ENCODE data around the gene MRPL48.
"Not testable (repeated sequence)": the region's sequence is repeated elsewhere in the genome, so short reads cannot be mapped to it uniquely, and the experiment has no call there.

Gene MRPL48

DNA sequence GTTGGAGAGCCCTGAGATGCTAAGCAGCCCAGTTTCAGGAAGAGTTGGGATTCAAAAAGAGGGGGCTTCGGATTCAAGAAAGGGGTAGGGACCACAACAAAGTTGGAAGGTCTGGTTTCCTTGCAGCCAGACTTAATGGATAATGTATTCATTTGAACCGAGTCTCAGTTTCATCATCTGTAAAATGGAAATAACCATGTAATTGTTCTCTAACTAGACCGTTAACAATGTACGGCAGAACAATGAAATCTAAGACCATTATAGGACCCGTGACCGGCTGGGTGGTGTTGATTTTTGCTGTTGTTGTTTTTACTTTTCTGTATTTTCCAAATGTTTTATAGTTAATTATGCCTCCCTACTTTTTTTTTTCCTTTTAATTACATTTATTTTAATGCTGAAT lies 6.4 kb upstream of the MRPL48 start:
- DNase-seq = no peak

DNA sequence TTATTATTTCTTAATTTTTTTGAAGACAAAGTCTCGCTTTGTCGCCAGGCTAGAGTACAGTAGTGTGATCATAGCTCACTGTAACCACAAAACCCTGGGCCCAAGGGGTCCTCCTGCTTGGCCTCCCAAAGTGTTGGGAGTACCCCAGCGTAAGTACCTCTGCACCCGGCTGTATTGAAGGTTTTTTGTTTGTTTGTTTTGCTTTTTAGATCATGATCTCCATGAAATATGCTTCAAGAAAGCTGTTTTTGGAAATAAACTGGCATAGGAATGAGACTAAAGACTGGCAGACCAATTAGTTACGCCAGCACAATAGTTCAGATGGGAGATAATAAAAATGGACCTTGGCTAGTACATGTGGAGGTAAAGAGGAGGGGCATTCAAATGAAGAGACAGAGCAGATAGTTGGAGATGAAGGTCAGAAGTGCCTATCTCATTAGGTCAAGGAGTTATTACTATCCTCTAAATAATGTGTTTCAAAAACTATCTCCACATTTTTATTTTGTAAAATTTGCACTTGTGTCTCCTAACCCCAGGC lies 4.1 kb upstream of the MRPL48 start:
- DNase-seq = no peak

DNA sequence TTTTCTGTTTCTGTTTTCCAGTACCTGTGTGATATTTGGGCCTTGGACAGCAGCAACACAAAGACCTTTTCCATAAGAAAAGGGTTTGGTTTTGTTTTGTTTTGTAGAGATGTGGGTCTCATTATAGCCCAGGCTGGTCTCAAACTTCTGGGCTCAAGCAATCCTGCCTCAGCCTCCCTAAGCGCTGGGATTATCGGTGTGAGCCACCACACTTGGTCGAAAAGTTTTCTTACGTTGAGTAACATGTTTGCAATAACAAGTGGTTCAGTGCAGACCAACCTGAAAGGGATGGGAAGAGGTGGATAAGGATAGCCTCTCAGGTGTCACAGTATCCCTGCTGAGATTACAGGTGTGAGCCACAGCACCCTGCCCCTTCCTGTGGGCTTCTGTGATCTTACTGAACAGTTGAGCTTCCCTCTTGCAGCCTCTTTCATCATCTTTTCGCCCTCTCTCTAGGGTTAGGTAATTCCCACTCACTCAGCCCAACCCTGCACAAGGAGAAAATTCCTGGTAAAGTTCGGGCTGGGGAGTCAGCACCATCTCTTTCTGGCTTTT lies 3.5 kb upstream of the MRPL48 start:
- peak; percentile 78 for DNase-seq

DNA sequence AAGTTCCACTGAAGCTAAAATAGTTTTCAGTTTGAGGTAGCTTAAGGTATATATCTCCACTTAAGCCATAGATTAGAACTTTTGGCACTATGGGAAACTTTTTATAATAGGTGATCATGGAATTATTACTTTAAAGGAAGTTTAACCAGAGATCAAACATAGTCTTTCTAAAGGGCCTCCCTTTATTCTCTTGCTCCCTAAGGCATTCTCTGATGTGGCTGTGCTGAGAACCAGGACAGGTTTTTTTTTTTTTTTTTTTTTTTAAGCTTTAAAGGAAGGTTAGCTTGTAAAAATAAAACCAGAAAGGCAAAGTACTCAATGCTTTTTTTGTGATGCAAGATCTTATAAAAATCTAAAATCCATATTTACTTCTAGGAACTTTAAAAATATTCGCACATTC lies 2.9 kb upstream of the MRPL48 start:
- DNase-seq = no peak

DNA sequence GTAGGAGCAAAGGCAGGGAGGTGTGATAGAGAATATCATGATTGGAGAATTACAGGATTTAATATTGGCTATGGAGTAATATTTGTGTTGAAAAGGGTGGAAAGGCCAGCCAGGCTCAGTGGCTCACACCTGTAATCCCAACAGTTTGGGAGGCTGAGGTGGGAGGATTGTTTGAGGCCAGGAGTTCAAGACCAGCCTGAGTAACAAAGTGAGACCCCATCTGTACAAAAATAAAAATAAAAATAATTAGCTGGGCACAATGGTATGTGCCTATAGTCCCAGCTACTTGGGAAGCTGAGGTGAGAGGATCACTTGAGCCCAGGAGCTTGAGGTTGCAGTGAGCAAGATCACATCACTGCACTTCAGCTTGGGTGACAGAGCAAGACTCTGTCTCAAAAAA lies 2.2 kb upstream of the MRPL48 start:
- DNase-seq = not testable (repeated sequence)

DNA sequence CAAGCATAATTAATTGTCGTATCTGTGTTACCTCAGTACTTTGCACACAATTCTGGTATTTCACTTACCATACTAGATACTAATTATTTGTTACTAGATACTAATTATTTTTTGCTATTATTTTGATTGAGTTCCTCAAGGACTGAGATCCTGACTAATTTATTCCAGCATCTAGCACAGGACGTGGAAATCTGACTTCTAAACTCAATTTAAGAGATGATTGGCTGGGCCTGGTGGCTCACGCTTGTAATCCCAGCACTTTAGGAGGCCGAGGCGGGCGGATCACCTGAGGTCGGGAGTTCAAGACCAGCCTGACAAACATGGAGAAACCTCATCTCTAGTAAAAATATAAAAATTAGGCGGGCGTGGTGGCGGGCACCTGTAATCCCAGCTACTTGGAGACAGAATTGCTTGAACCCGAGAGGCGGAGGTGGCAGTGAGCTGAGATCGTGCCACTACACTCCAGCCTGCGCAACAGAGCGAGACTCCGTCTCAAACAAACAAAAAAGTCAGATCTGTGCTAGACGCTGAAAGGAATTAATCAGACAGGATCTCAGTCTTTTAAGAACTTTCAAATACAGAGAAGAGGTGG lies 527 bp upstream of the MRPL48 start:
- peak; percentile 51 for DNase-seq

DNA sequence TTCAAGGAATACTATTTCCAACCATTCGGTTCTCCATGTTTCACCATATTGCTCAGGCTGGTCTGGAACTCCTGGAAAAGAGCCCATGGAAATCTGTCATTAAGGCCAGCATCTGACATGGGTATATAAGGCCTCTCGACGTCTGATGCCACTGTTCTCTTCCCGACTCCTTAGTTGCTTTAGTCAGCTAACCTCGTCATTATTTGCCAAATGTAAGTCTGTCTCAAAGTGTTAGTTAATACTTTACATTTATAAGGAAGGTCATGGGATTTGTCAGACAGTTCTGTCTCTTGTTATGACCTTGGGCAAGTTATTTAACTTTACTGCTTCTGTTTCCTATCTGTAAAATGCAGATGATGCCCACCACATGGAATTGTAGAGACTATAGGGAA lies 1.6 kb downstream of the MRPL48 start:
- DNase-seq = peak; percentile 28

DNA sequence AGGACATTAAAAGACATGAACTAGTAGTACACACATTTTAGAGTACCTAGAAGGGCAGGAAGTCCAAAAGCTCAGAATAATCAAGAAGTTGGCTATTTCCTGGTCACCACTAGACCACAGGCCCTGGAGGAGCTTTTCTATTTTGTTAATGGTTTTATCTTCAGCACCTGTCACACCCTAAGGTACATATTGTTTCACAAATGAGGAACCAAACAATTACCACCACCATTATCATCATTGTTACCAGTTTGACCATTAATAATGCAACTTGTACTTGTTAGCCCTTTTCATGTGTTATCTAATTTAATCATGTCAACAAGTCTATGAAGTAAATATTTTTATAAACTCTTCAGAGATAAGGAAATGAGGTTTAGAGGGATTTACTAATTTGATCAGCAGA lies 4.9 kb downstream of the MRPL48 start:
- DNase-seq = no peak

DNA sequence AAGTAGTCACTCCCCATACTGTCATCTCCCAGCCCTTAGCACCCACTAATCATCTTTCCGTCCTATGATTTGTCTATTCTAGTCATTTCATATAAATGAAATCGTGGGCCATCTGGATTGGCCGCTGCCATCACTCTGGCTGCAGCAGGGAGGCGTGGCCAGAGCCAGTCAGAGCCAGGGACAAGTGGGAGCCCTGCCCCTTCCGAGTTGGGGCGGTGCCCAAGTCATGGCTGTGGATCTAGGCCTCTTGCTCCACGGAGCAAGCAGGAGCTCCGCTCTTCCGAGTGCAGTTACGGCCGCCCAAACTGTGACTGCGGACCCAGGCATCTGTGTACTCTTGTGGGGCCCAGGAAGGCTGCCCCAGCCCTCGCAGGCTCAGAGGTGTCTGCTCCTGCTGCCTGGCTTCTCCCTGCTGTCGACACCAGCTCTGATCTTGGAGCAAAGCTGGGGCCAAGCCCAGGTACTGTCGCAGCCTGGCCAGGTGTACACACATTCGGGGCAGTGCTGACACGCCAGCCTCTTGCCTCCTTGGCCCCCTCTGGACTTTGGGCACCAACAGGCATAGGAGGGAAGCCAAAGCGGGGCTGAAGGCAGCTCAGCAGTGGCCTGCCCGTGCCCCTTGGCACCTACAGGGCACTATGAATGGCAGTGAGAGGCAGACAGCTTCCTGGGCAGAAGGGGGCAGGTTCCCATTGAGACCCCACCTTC lies 8.4 kb downstream of the MRPL48 start:
- DNase-seq = no peak

DNA sequence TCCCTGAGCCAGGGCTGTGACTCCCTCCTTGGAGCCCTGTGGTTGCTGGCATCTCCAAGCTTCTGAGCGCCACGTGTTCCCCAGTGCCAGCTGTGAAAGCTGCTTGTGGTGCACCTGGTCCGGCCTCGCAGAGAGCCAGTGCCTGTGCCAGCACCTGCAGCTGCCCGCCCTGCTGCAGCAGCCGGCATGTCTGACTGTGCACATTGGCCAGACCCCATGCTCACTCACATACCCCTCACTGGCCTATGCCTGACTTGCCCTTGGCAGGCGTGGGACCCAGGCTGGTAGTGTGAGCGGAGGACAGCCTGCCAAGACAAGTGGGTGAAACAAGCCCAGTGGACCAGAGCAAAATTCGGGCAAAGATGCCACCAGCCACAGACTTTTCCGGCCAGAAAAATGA lies 9.8 kb downstream of the MRPL48 start:
- DNase-seq = peak; percentile 30

DNA sequence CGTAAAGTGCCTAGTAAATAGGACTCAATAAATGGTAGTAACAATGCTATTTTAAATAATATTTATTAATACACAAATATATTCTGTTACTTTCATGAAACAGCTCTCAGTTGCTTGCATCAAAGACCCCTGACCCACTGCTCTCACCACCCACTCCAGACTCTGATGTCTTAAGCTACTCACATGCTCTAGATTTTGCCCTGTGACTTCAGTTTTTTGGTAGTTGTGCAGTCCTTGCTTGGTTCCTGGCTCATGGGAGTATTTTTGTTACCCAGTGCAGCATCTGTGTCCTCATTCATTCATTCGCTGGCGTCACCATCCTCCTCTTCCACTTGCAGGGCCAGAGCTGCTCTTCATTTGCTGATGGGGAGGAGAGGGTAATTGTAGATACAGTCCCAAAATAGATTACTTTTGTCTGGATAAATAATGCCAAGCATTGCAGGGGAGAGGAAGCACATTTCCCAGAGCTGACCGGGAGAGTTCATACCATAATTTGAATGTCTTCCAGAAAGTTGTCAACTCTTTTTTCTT lies 12.7 kb downstream of the MRPL48 start:
- no peak for DNase-seq

DNA sequence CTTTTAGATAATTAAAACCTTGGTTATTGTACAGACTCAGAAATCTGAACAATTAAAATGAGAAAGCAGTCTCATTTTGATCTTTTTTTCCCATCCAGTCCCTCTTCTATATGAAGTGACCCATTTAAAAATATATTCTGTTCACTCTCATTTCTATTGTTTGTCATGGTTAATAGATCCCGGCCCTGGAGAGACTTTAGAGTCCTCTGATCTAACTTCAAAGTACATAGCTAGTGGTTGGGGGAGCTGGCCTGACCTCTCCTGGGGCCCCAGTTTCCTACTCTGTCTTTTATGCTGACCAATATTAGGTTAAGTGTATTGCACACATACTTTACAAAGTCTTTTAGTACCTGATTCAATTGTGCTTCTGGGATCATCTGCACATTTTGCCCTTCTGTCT lies 13.5 kb downstream of the MRPL48 start:
- DNase-seq = no peak

DNA sequence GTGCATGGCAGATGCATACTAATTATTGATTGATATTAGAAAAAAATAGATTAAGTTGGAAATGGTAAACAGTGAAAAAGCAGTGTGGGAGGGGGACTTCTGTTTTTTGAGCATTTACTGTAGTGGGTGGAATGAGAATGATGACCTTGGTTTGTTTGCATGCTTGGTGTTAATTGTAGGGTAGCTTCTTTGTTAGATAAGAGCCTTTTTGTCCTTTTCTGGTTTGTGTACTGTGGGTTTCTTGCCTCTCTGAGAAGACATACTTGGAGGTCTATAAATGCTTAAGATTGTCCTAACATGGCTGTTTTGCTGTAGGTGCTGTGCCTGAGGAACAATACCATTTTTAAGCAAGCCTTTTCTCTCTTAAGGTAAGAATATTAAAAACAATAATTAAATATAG lies 17.0 kb downstream of the MRPL48 start:
- peak; percentile 48 for DNase-seq

DNA sequence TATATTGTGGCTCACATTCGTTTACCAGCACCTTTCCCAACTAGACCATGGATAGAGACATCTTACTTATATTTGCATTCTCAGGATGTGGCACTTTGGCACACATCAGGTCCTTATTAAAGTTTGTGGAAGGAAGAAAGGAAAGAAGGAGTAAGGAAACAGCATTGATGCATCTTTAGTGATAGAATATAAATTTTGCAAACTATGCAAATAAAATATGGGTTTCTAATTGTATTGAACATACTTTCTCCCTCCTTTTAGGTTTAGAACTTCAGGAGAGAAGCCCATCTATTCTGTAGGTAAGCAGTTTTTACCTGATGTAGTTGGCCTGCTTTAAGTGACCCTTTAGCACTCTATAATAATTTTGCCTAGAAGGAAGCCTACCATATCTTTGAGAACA lies 20.4 kb downstream of the MRPL48 start:
- no peak for DNase-seq

DNA sequence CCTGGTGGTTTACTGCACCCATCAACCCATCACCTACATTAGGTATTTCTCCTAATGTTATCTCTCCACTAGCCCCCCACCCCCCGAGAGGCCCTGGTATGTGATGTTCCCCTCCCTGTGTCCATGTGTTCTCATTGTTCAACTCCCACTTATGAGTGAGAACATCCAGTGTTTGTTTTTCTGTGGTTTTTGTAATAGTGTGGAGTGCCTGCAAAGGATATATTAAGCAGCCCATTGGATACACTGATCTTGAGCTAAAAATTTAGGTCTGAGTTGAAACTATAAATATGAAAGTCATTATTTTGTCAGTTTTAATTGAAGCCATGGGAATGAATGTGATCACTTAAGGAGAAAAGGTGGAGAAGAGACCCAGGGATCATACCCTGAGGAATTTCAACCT lies 23.0 kb downstream of the MRPL48 start:
- DNase-seq = no peak

DNA sequence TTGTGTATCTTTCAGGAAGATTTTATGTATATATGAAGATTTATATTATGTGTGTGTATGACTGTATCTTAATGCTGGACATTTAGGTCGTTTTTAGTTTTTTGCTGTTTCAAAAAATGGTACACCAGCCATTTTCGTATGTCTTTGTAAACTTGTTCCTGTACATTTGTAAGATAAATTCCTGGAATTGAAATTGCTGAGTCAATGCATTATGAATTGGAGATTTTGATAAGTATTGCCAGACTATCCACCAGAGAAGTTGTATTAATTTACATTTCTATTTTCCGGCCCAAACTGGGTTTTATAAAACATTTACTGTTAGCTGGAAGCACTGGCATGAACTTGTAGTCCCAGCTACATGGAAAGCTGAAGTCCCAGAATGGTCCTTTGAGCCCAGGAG lies 24.6 kb downstream of the MRPL48 start:
- DNase-seq = no peak

DNA sequence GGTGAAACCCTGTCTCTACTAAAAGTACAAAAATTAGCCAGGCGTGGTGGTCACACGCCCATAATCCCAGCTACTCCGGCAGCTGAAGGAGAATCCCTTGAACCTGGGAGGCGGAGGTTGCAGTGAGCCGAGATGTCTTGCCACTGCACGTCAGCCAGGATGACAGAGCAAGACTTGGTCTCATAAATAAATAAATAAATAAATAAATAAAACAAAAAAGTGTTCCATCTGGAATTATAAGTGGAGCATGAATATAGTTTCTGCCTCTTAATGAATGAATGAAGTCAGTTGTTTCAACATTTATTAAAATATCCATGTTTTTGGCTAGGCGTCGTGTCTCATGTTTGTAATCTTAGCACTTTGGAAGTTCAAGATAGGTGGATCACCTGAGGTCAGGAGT lies 27.1 kb downstream of the MRPL48 start:
- no peak for DNase-seq

DNA sequence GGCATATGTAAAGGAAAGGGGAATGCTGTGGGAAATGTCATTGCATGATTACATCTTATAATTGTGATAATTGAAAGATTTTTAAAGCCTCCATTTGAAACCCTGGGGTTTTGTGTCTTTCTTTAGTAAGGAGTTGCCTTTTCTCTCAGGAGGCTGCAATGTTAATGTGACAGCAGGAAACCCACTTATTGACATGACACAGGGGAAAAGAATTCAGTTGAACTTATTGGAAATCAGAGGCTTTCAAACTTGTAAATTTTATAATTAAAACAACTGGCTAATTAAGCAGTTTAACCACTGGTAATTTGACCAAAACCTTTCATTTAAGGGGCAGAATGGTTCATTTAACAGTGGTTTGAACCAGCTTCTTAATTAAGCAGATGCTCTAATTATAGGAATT lies 31.2 kb downstream of the MRPL48 start:
- DNase-seq = peak; percentile 97

DNA sequence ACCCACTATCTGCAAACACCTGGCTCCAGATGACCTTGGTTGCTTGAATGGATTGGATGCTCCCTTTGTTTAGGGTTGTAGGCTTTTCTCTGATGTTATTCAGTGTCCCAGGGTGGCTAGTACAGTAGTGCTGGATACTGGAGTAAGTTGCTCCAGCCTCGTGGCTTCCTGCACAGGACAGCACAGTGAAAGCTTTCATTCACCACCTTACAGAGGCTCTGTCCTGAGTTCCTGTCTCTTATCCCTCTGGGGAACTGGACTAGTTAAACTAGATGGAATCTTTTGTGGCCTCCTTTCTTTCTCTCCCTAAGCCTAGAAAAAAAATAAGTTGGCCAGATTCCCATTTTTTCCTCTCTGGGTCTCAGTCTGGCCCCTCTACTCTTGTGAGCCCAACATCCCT lies 42.6 kb downstream of the MRPL48 start:
- DNase-seq = no peak

DNA sequence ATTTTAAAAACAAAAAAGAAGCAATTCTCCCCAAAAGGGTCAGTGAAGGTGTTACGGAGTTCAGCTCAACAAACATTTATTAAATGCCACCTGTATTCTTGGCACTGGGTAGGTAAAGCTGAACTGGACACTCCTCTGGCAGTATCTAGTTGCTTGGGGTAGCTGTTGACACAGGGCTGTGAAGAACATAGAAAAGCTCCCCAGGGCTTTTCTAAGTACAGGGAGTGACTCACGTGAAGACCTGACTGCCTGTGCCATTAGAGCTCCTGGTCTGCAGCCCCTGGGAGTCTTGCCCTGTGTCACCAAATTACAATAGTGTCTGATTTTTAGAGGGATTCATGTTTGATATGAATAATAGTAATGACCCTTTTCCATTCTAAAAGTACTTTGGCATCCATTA lies 45.4 kb downstream of the MRPL48 start:
- peak; percentile 83 for DNase-seq

DNA sequence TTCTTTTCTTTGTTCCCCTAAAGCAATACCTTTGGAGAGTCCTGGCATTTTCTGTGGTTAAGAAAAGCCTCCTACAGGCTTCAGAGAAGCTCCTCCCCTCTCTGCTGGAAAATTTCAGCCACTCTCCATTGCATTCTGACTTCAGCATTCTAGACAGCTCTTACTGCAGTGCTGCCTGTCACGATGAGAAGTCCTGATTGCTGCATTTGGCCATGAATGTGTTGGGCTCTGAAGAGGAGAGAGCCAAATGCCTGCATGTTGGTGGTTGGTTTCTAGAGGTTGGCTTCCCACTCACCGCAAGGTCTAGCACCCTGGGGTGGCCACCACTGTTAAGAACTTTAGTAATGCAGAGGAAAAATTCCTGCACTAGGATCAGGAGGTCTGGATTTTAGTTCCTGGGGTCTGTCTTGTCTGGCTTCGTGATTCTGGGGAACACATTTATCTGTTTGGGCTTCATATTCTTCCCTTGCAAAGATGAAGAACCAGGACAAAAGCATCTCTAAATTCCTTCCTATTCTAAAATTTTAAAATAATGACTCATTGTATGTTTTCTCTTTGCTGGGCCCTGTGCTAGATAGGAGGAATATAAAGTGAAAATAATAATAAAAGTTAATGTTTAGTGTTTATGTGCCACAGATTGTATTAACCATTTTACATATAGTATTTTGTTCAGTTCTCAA lies 50.9 kb downstream of the MRPL48 start:
- no peak for DNase-seq

DNA sequence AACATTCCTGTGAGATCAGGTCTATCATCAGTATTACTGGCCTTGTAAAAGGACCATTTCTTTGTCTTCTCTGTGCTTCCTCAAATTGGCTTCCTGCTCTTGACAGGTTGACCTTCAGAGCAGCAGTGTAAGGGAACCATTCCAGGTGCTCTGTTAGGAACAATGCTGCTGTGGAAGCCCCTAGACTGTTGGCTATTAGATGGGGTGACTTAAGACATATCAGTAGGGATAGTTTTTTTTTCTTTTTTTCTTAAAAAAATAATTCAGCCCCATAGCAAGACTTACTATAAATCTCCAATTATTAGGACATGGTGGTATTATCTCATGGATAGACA lies 51.4 kb downstream of the MRPL48 start:
- DNase-seq = no peak

DNA sequence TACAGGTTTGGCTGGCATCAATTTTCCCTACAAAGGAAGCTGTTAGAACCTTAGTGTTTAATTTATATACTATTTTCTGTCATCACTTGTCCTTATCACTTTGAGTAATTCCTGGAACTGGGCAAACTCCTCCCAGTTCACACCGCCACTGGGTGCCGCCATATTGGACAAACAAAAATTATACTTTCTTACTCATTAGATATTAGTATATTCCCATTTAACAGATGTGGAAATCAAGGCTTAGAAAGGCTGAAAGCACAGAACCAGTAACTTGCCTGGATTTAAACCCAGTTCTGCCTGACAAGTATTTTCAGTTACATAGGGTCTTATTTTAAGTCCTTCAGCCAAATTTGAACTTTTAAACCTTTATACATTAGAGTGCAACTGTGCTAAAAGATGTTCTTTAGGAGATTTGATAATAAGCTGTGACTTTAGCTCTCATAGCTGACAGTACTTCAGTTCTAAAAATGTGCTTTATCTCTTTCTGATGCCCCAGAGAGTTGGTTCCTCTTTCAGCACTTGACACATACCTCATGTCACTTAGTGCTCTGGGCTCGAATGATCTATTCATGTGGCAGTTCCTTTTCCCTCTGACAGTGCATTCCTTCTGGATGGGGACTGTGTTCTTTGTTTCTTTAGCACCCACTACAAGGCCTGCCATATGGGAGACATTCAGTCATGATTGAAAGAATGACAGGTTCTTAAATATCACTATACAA lies 63.5 kb downstream of the MRPL48 start:
- no peak for DNase-seq
